Transverse colon (tissue), 4 donors: Measurements from ENCODE around the gene CASP12.

Experiments used
- POLR2A ChIP-seq: fragments of 450-650 bp; IDR thresholded peaks from one replicate; pipeline ENCODE4 v1.6.1; 2016; ENCODE audit warnings: antibody characterized with exemption, mild to moderate bottlenecking, moderate library complexity
- POLR2AphosphoS5 ChIP-seq, 3 donors: sonication (generic); formaldehyde crosslinking; IDR thresholded peaks; one replicate each; pipeline ENCODE4 v1.6.1; 2016; ENCODE audit warnings: antibody characterized with exemption in 3 of 3
- TF ChIP-seq, protein P1 (sequence below), 5 experiments: fragments of 200-600 bp in 3 of 5; fragments of 450-650 bp in 2 of 5; sonication (generic) in 3 of 5; IDR thresholded peaks; 1 replicate in 2 of 5; 2 replicates in 3 of 5; pipeline ENCODE4 v1.5.1; 2016 to 2017; ENCODE audit warnings: antibody characterized with exemption in 5 of 5, inconsistent platforms in 3 of 5, mild to moderate bottlenecking in 2 of 5, moderate library complexity in 1 of 5

DNA sequence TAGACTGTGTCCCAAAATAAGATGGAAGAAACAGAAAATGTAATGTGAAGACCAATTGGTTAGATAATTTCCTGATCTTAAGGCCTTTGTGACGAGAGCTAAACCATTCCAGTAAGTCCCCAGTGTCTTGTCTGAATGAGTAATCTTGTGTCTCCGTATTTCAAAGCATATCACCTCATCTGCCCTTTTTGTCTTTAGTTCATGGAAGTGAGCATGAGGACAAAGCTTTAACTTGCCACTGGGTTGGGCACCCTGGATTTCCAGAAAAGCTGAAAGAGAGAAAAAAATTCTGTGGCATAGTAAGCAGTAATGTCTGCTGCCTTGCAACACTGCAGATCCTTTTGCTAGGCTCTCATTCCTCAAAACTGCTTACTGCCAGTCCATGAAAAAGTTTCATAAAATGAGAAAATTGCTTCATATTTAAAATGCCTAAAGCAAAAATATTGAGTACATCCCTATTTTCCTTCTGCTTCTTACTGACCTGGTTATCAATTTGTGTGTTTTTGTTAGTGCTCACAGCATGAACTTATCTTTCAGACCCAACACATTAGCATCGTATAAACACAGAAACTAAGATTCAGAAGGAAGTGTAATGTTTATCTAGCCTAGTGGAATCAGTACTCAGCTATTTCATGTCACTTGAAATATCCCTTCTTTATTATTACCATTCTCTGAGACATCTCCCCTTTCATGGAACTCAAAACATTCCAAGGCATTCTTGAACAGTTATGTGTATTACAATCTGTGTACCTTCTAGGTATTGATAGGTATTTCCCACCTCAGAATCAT is 5.3 kb downstream of the CASP12 start:
- TF ChIP-seq, protein P1, sequence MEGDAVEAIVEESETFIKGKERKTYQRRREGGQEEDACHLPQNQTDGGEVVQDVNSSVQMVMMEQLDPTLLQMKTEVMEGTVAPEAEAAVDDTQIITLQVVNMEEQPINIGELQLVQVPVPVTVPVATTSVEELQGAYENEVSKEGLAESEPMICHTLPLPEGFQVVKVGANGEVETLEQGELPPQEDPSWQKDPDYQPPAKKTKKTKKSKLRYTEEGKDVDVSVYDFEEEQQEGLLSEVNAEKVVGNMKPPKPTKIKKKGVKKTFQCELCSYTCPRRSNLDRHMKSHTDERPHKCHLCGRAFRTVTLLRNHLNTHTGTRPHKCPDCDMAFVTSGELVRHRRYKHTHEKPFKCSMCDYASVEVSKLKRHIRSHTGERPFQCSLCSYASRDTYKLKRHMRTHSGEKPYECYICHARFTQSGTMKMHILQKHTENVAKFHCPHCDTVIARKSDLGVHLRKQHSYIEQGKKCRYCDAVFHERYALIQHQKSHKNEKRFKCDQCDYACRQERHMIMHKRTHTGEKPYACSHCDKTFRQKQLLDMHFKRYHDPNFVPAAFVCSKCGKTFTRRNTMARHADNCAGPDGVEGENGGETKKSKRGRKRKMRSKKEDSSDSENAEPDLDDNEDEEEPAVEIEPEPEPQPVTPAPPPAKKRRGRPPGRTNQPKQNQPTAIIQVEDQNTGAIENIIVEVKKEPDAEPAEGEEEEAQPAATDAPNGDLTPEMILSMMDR (IDR thresholded peaks at IDR 0.05) = no peak
- TF ChIP-seq POLR2A (no peak), POLR2AphosphoS5 (IDR thresholded peaks at IDR 0.05) (no peak)
